NCI-H748 (cell line): ENCODE results near the gene CD40LG.

Source experiments
- DNase-seq: peaks from one replicate; lab custom pipeline; 2025; ENCODE audit not compliant: unreplicated experiment; lab: John Stamatoyannopoulos, UW

The CD40LG gene

DNA sequence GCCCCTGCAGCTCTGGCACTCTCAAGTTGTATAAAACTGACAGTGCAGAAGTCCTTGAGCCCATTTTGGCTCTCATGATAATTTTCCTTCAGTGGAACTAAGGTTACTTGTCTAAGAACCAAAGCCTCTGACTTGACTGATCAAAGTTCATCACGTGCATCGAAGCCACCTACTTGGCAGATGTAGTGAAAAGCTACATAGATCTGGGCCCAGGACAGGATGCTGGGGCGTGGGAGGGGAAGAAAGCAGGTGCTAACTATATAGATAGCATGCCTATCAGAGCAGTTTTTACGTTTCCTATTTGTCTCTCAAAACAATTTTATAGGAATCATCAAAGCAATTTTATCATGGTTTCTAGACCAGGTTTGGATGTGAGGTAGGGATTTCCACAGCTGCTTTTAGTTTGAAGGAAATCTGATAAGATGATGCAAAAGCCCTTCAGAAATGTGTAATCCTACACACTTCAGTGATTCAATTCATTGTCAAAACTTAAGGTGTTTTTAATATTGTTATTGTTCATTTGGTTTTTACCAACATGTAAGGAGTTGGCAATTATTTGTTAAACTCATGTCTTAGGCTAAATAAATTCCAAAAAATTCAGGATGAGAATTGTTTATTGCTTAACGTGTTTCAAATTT, 1.2 kb upstream of the CD40LG start:
- DNase-seq = no peak

DNA sequence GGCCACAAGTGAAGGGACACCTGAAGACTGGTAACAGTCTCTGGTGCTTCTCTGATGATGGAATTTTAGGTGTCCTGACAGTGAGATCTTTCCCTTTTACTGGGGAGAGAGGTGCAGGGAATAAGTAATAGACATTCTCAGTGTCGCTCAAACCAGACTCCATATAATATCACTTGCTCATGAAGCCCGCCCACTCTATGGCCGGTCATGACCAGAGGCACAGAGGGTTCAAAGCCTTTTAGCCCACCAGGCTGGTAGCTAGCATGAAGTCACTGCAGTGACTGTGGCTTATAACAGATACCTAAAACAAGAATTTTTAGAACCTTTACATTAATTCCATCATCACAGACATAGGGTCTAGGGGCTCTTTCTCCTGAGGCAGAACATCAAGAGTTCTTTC, 2.9 kb downstream of the CD40LG start:
- DNase-seq = no peak

DNA sequence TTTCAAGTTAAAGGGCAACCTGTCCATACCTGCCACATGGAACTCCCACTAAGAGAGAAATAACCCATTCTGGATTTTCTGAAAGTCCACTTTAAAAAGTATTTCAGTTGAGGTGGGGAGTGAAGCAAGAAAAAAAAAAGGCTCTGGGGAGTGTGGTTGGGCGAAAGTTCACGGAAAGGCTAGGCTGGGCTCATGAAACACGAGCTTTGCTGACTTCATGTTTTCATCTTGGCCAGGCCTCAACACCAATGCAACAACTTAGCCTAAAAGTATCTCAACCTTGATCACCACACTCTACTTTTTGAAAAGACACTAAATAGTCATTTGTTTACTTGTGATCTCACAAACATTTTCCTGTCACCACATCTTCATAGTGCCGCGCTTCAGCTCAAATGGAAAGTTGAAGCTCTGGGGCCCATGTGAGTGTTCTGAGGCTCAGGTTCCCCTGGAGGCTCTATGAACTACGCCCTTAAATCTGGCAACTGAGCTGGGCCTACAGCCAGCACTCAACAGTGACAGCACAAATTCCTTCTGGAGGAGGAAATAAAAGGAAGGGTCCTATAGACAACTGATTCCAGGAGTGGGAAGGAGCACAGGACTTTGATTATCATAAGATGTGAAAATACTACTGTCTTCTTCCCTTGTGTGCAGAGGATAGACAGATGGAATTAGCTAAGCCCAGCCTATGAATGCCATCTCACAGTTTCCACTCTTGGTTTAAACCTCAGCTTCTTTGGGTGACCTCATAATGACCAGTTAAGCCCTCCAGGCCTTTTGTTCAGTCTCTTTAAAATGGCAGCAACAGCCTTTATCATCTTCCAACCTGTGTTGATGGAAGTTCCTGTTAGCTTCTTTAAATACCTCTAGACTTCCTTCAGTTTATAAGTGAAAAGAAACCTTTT, 5.1 kb downstream of the CD40LG start:
- DNase-seq = no peak

DNA sequence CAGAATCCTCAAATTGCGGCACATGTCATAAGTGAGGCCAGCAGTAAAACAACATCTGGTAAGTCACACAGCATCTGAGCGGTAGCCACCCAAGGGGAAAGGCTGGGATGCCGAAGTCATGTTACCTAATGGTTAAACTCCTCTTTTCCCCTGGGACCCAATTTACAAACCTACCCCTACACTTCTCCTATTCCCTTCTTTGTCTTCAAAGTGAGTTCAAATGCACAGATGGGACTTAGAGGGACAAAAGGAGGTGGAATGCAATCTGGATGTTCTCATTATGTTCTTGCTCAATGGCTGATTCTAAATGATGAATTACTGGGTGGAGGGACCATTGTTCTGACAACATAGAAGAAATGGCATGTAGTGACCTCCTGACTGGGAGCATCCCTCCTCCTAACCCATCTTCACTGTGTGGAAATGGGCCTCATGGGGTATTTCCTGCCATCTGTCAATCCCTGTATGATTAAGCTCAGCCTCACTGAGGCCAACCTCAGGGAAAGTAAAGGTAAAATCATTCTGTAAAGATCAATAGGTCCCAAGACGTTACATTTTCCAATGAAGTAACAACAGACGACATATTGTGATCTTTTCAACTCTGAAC, 8.5 kb downstream of the CD40LG start:
- no peak for DNase-seq

DNA sequence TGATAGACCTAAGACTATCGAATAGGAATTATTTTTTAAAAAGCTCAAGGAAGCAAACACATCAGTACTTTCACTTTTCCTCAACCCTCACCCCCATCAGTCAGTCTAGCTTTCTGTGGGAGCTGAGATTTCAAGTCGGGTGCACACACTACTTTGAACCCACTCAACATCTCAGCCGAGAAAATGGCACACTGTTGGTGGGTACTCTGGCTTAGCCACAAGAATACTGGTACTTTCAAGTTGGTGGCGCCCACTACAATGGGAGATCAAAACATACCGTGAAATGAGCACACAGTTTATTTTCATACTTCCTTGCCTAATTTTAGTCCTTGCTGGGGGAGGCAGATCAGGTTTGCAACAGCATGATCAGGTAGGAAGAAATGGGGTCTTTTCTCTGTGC, 10.2 kb downstream of the CD40LG start:
- DNase-seq = no peak

DNA sequence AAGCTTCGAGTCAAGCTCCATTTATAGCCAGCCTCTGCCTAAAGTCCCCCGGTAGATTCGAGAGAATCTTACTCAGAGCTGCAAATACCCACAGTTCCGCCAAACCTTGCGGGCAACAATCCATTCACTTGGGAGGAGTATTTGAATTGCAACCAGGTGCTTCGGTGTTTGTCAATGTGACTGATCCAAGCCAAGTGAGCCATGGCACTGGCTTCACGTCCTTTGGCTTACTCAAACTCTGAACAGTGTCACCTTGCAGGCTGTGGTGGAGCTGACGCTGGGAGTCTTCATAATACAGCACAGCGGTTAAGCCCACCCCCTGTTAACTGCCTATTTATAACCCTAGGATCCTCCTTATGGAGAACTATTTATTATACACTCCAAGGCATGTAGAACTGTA, 11.2 kb downstream of the CD40LG start:
- DNase-seq = no peak

DNA sequence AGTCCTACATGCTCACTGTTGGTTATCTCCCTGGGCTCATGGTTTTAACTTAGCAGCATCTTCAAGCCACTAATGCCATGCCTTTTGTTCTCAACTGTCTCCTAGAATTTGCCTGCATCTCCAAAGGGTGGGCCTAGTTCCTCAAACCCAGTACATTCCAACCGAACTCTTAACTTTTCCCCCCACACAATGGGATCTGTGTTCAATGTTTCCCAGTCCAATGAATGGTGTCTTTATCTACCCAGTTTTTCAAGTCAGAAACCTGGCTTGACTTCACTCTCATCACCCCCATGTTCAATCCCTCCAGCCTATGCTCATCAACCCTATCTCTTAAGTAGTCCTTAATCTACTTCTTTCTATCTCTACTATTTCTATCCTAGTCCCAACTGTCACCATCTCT, 12.9 kb downstream of the CD40LG start:
- no peak for DNase-seq

DNA sequence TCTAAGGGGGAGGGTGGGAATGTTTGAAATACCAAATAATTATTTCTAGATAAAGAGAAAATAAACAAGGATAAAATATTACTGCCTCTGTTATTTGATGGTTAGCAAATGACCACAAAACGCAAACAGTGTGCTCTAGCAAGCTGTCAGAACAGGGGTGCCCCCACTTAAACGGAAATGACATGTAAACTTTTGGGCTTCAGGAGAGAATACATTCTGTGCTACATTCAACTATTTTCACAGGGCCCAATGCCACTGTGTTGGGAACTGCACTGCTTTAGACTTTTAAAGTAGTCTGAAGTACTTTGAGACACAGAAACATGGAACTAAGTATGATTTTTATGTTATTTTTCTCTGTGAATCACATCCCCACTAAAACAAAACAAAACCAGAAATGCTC, 14.1 kb downstream of the CD40LG start:
- DNase-seq = no peak

DNA sequence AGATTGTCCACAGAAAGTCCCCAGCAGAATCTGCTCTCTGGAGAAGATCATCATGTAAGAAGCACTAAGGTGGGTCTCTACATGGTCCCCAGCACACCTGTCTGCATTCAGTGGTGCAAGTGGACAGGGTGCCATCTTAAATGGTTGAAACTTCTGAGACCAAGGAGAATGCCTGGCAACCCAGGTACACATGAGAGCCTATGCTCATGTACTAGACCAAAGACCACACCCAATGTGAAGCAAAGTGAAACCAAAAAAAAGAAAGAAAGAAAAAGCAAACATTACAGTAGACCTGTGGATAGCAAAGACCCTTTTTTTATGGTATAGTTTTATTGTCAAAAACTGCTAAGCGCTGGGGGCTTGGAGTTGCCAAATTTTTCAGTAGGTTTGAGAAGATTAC, 15.0 kb downstream of the CD40LG start:
- DNase-seq = no peak

DNA sequence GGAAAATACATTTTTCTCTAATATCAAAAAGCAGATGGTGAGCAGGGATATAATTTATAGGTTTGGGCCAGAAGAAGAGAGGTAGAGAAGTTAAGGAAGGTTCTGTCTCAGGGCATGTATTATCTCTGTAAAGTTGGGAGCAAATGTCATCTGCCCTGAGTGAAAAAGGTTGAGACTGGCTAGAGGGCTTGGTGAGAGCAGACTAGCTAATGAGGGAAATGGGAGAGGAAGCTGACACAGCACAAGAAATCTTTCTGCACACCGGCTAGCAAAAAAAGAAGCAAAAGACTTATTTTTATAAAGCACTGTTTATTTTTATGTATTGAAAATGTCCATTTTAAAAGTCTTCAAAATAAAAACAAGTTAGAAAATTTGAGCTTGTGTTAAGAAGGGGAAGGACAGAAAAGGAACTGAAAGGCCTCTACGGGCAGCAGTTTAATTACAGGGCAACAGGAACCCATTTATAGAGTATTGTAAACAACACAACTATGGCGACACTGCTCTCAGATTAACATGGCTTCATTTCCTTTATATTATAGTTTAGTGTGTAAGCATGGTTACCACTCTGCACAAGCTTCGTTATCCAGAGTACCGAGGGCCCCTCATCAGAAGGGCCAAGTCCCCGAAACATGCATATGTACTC, 17.4 kb downstream of the CD40LG start:
- DNase-seq = no peak

DNA sequence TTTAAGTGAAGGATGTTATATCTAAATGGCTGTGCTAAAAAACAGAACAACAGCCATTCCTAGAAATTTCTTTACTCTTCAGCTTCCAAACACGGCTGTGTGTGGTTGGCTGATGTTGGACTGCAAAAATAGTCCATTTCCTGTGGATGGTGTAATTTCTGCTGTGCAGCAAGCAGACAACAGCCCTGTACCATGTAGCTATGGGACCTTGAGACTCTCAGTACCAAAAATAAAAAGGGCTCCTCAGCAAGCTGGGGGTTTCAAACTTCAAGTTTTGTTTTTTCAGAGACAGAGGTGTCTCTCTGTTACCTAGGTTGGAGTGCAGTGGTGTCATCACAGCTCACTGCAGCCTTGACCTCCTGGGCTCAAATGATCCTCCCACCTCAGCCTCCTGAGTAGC, 18.1 kb downstream of the CD40LG start:
- no peak for DNase-seq

DNA sequence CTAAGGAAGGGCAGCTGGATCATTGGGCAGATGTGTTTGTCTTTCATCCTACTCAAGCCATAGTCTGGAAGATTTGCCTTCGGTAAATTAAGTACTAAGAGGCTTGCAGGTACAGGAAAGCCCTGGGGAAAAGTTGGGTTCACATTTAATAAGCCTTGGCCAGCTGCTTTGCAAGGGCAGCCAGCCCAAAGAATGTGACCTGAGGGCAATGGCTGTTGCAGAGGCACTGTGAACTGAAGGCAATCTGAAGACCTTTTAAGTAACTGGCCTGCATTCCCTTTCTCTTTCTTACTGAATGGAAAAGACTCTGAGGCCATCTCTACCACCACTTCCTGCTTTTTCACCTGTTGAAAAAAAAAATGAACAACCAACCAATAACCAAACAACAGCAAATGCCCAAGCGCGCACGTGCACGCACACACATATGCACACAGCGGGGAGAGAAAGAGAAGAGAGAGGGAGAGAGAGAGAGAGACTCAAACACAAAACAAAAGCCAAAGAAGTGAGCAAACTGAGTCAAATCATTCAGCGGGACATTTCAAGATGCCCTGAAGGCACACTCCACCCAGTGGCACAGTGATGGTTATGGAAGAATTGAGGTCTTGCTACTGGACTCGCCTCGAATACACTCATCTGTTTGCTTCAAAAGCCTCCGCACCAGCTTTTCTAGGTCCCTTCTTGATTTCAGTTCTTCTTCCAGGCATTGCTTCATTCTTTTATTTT, 19.6 kb downstream of the CD40LG start:
- DNase-seq = no peak

DNA sequence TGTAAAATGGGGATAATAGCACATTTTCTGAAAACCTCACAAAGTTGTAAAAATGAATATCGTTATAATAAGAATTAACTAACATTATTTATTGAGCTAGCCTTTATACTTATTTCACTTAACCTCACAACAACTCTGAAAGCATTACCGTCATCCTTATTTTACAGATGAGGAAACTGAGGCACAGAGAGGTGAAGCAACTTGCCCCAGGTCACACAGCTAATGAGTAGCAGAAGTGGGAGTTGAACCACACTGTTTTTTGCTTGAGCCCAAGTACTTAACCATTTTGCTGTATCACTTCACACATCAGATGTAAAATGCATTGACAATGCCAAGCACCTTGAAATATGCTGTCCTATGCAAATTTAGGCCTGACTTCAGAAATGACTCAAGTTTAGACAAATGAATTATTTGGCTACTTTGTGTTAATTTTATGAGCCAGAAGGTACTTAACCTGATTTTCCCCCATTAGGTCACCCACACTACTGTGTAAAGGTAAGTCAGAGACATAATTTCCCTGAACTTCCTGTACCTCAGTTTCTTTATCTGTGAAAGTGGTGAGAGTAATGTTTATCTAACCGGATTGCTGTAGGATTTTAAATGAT, 23.1 kb downstream of the CD40LG start:
- DNase-seq = no peak

DNA sequence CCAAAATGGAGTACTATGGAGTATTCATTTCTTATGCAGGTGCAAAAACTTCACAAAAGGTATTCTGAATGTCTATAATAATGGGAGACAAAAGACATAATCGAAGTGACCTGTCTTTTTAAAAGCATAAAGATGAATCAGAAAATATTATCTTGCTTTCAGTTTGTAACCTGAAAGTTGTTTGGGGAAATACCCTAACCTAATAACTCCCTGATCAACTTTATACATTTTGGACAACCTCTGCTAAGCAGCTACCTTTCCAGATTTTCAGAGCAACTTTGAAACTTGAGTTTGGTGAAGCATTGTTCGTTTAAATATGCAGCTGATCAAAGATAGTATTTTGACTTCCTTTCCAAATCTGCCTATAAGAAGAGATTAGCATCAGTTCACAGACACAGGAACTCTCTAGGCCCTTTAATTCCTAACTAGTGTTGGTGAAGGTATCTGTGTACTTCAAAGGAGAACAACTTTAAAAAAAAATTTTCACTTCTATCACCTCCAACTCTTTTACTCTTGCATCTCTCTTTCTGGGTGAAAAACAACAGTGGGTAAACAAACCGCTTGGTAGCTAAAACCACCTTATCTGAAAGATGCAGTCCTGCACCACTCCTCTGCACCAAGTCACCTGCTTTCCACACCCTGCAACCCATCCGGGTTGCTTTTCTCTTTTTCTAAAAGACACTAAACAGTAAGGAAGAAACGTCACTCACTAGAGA, 26.5 kb downstream of the CD40LG start:
- DNase-seq = no peak

DNA sequence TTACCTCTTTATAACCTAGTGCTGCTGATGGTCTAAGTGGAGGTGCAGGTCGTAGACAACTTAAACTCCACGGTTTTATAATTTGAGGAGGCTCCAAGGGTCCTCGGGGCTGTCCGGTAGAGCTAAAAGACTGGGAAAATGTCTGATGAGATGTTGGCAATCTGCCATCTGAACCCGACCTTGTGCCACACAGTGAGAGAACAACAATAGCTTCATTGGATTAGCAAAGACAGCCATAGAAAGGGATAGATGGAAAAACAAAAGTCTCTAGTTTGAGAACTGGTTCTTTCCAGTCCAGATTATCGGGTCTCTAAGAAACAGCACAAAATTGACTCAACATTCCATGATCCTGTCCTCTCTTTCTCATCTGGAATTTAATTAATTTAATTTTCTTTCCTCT, 31.6 kb downstream of the CD40LG start:
- DNase-seq = peak; percentile 12

DNA sequence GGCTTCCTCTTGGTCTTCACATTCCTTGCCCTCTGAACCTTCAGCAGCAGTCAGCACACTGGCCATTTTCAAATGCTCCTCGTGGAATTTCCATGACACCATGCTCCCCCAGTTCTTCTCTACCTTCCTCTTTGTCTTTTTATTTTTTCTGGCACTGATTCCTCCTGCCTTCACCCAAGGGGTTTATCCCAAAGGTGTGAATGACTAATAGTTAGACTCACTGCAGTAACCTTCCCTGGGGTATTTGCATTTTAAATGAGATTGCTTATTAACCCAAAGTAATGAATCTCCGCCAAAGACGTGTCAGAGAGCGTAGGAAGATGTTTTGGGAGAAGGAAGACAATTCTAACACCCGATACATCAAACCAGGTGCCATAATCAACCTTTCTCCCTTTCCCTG, 36.2 kb downstream of the CD40LG start:
- no peak for DNase-seq

DNA sequence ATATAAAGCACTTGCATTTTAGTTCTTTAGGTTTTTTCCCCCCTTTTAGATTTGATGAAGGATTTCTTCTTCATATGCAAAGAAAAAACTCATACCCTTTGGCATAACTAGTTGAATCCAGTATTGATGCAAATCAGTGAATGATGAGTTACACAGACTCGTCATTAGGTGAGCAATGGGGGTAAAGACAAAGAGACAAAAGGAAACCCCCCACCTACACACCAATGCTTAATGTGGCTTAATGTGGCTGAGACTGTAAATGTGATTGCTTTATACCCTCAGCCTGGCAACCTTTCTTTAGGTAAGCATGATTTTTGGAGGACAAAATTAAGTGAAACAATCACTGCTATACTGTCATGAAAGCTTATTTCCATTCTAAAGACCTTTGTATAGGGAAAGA, 39.5 kb downstream of the CD40LG start:
- no peak for DNase-seq

DNA sequence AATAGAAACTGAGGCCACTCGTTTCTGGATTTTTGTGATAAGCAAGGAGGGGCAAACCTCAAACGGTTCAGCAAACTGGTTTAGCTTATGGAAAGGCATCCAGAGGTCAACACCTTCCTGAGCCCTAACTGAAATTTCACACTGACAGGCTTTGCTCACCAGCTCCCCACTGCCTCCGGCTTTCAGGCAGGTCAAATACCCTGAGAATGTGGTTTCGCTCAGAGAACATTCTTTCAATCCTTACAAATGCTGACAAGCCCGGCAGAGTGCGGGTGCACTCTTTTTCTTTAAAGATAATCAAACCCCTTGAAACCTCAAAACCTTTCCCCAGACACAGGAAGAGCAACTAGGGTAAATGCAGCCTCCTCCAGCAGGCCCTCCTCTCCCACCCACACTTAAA, 41.5 kb downstream of the CD40LG start:
- DNase-seq = no peak

DNA sequence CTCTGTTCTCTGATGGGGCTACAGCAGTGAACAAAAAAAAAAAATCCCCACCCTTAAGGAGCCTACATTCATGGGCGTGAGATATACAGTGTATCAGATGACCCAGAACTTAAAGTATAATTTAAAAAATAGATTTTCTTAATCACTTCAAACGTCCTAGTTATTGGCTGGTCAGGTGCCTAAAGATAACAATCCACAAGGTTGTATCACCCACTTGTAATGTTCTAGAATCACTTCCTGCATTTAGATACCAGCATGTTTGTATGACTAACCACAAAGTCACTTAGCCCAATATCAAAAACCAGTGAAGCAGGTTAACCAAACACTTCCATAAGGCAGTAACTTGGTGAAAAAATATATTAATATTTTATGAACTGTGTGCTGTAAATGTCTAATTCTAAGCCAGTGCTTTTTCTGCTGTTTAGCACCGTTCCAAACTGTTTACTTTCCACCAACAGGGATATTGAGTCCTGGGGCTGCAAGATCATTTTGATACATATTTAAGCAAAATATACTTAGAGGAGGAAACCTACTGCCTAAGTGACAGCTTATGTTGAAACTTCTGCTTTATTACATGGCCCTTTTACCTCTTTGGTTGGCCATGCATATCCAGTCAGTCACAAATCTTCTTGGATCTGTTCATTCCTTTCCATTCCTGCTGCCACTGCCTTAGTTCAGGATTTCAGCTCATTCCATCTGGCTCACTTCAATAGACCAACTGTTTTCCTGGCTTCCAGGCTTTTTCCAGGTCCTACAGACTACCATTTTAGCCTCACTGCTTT, 43.3 kb downstream of the CD40LG start:
- no peak for DNase-seq
